Omental fat pad (tissue), 4 donors: ENCODE measurements around the gene KIAA0753. TPM values are rescaled to one million over a fixed set of nuclear protein-coding genes. Genes with fewer than 3 reads are reported as not detected.
"Not testable (repeated sequence)": the region's sequence is repeated elsewhere in the genome, so short reads cannot be mapped to it uniquely, and the experiment has no call there.

Experiments
- ATAC-seq: fragments of 150-250 bp; one replicate; pipeline ENCODE4 v1.9.1; 2016; ENCODE audit warnings: mild to moderate bottlenecking, moderate library complexity; ENCODE audit not compliant: low FRiP score
- DNase-seq: peaks from one replicate; pipeline ENCODE4 v3.0.0-alpha.2; 2019; ENCODE audit warnings: low spot score
- total RNA-seq, 4 donors: library from RNA; depleted of rRNA; stranded (reverse); fragments of >200 nt; gene quantifications; one replicate each; pipeline ENCODE4 v1.1.0, GENCODE V29; 2016
- TF ChIP-seq, protein P1 (sequence below), 3 donors: fragments of 450-650 bp; IDR thresholded peaks; one replicate each; pipeline ENCODE4 v1.5.1; 2016 to 2017; ENCODE audit warnings: antibody characterized with exemption in 3 of 3, mild to moderate bottlenecking in 3 of 3, moderate library complexity in 2 of 3

The KIAA0753 gene
- total RNA-seq, 4 donors from 2014 or later: 9.5 to 11.8 (median 11.1) TPM

GRCh38 chr17:6575596-6575988, 64.9 kb downstream of the KIAA0753 start:
- TF ChIP-seq, protein P1, sequence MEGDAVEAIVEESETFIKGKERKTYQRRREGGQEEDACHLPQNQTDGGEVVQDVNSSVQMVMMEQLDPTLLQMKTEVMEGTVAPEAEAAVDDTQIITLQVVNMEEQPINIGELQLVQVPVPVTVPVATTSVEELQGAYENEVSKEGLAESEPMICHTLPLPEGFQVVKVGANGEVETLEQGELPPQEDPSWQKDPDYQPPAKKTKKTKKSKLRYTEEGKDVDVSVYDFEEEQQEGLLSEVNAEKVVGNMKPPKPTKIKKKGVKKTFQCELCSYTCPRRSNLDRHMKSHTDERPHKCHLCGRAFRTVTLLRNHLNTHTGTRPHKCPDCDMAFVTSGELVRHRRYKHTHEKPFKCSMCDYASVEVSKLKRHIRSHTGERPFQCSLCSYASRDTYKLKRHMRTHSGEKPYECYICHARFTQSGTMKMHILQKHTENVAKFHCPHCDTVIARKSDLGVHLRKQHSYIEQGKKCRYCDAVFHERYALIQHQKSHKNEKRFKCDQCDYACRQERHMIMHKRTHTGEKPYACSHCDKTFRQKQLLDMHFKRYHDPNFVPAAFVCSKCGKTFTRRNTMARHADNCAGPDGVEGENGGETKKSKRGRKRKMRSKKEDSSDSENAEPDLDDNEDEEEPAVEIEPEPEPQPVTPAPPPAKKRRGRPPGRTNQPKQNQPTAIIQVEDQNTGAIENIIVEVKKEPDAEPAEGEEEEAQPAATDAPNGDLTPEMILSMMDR (IDR thresholded peaks at IDR 0.05): no peak
- DNase-seq (no peak), ATAC-seq (no peak)

- DNase-seq: no peak
- ATAC-seq: peak; percentile 82
- TF ChIP-seq, protein P1 (IDR thresholded peaks at IDR 0.05): no peak
These were observed 65.6 kb downstream of the KIAA0753 start for GRCh38 chr17:6574687-6575595.

DNA sequence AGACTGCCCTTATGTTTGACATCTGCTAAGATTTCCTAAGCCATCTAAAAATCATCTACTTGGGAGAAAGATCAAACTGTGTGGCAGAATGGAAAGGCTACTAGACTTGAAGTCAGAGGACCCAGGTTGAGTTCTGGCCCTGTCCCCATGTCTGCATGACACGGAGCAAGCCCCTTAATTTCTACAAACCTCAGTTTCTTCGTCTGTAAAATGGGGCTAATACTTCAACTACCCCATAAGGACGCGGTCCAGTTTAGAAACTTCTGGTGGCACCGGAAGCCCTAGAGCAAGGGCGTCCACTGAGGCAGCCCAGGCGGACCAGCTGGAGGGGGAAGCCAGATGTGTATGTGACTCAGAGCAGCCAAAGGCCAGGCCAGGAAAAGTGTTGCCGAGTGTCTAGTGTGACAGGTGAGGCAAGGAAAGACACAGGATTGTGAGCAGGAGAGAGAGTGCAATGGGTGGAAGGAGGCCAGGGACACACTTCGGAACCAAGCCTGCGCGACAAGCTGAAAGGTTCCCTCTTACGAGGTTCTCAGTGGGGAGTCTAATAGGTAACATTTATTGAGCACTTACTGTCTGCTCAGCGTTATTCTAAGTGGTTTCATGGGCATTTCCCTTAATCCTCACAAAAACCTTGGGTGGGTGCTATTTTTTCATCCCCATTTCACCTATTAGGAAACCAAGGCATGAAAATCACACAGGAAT, 66.4 kb downstream of the KIAA0753 start:
- DNase-seq (no peak), ATAC-seq (no peak)
- TF ChIP-seq, protein P1 (IDR thresholded peaks at IDR 0.05): no peak

DNA sequence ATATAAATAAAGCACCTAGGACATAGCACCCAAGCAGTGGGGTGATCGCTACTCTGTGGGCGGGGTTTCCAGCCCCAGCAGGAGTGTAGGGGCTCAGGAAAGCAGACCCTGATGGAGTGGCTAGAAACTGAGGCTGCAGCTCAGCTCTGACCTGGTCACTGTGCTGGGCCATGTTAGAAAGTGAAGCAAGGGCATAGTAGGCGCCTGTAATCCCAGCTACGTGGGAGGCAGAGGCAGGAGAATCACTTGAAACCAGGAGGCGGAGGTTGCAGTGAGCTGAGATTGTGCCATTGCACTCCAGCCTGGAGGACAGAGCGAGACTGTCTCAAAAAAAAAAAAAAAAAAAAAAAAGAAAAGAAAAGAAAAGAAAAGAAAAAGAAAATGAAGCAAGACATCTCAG, 67.0 kb downstream of the KIAA0753 start:
- not testable (repeated sequence) for ATAC-seq, DNase-seq

- no peak for ATAC-seq
- TF ChIP-seq, protein P1 (IDR thresholded peaks at IDR 0.05): no peak
- no peak for DNase-seq
These were observed 67.5 kb downstream of the KIAA0753 start for GRCh38 chr17:6572972-6573370.

- TF ChIP-seq, protein P1 (IDR thresholded peaks at IDR 0.05): no peak
- no peak for ATAC-seq
These were observed 69.1 kb downstream of the KIAA0753 start for GRCh38 chr17:6571452-6571781.

DNA sequence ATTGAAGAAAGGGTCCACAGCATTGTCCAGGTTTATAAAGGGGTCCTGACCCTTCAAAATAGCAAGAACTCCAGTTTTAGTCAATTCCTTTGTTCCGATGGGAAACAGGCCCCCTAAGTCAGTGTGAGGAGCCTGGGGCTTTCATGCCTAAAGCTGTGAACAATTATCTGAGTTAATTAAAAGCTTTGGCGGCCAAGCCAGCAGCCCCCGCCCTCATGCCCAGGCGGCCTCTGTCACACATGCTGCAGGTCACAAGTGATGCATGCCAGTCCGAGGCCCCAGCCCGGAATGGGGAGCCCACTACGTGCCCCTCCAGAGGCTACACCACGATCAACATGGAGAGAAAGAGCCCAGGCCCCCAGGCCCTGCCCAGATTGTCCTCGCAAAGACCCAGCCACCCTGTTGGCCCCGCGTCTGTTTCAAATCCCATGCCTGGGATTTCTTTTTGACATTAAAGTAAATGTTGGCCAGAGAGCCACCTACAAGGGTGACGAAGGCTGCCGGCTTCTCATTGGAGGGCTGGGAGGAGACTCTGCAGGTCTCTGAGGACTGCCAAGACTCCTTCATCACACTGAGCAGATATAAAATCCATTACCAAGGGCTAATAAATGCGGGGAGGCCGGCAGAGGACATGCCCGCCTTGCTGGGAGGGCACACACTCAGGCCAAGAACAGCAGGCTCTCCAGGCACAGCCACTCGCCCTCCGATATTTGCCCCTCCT, 69.6 kb downstream of the KIAA0753 start:
- TF ChIP-seq, protein P1 (IDR thresholded peaks at IDR 0.05): no peak
- DNase-seq (no peak), ATAC-seq (no peak)

More at GRCh38 chr17:6571452-6571781, 69.1 kb downstream of the KIAA0753 start:
- DNase-seq: no peak
